Measurements from ENCODE around the gene CCNL1.

CCNL1 gene

DNA sequence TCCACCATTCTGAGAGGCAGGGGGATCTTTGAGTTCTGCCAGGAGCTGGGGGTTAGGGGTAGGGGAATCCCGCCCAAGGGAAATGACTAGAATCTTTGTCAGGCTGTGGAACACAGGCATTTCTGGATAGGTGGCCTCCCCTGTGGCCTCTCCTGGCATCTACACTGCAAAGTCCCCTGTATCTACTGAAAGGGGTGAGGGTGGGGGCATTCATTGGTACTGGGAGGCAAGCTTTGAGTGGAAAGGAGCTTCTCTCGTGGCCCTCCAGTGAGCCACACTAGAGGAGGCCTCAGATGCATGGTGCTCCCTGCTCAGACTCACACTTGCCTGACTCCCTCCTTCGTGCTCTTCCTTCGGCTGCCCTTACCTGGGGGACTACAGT, 59.9 kb downstream of the CCNL1 start:
- DNase-seq (ENCODE audit: low read depth in 1 of 2, low spot score in 1 of 2) = no peak
- in situ Hi-C loops (cut with HindIII; ENCODE audit: low pct_unique_long_range_greater_than_20kb, low sequenced_read_pairs) = no loop called here
- no peak for TF ChIP-seq JUND (IDR thresholded peaks at IDR 0.05; ENCODE audit: low read depth)

DNA sequence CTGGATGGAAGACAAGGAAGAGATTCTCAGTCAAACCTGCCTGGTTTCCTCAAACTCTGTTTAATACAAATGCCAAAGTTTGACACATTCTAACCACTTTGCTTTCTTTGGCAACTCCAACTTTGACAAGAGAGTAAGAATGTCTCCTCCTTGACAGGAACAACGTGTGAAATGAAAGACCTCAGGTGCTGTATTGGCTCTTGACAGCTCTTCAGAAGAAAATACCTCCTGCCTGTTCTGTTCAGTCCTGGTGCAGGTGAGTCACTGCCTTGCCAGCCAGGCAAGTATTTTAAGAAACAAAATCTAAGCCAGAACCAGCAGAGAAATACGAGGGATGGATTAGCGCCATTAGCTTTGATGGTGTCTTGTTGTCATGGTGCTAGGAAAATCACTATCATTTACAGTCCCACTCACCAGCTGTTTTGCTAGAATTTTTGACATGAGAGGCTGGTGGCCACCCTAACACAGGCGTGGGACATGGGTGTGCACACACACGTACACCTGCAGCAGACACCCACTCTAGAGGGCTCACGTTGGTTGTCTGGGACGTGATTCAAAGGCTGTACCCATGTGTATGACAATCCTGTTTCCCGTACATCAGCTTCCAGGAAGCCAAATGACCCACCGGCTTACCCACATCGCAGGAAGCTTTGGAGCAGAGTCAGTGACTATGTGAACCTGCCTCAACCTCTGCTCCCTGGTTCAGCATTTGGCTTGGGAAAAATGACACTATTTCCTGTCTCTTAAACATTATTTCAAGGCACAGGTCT, 60.4 kb downstream of the CCNL1 start:
- TF ChIP-seq JUND (IDR thresholded peaks at IDR 0.05; ENCODE audit: low read depth) = no peak
- in situ Hi-C loops (cut with HindIII; ENCODE audit: low pct_unique_long_range_greater_than_20kb, low sequenced_read_pairs) = no loop called here
- DNase-seq (ENCODE audit: low read depth in 1 of 2, low spot score in 1 of 2) = no peak

DNA sequence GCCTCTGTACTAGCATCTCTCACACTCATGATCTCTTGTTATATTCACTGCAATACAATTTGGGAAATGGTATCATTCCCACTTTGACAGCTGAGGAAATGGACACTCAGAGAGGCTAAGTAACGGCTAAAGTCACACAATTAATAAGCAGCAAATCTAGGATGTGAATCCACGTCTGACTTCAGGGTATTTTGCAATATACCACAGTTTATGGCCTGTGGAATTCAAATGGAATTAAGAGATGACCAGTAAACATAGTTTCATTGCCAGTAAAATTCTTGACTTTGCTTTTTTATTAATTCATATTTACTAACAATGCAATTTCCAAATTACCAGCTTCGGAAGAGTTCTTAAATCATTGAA, 61.1 kb downstream of the CCNL1 start:
- DNase-seq (ENCODE audit: low read depth in 1 of 2, low spot score in 1 of 2) = no peak
- no peak for TF ChIP-seq JUND (IDR thresholded peaks at IDR 0.05; ENCODE audit: low read depth)
- in situ Hi-C loops (cut with HindIII; ENCODE audit: low pct_unique_long_range_greater_than_20kb, low sequenced_read_pairs) = no loop called here

GRCh38 chr3:157098121-157098822, 61.7 kb downstream of the CCNL1 start:
- TF ChIP-seq JUND (IDR thresholded peaks at IDR 0.05; ENCODE audit: low read depth) = no peak
- in situ Hi-C loops (cut with HindIII; ENCODE audit: low pct_unique_long_range_greater_than_20kb, low sequenced_read_pairs) = no loop called here
- no peak for DNase-seq (ENCODE audit: low read depth in 1 of 2, low spot score in 1 of 2)
